Retina (tissue), 1 donor: ENCODE results near the gene SLC2A13.
"Not testable (repeated sequence)": the region's sequence is repeated elsewhere in the genome, so short reads cannot be mapped to it uniquely, and the experiment has no call there.

ENCODE experiments used
- DNase-seq: peaks from one replicate; pipeline ENCODE4 v3.0.0-alpha.2; 2016

Gene SLC2A13

DNA sequence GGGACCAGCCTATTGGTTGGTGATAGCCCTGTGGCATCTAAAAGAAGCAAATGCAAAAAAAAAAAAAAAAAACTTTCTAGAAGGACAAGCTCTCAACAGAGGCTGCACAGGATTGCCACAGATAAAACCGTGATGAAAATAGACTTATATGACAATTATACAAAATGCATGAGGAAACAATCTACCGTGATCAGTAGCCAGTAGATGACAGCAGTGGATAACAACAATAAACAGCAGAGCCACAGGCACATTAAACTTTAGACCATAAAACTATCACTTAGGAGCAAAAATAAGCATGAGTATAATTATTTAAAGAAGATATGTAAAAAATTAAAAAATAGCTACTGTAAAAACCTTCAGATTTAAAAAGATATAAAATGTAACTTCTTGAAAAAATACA is 302.7 kb downstream of the SLC2A13 start:
- DNase-seq = no peak

DNA sequence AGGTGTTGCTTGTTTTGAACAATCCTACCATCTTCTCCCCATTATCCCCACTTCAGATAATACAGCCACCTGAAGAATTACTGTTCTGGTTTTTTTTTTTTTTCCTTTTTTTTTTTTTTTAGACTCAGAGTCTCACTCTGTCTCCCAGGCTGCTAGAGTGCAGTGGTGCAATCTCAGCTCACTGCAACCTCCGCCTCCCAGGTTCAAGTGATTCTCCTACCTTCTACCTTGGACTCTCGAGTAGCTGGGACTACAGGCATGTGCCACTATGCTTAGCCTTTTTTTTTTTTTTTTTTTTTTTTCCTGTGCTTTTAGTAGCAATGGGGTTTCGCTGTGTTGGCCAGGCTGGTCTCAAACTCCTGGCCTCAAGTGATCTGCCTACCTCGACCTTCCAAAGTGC is 306.9 kb downstream of the SLC2A13 start:
- no peak for DNase-seq

DNA sequence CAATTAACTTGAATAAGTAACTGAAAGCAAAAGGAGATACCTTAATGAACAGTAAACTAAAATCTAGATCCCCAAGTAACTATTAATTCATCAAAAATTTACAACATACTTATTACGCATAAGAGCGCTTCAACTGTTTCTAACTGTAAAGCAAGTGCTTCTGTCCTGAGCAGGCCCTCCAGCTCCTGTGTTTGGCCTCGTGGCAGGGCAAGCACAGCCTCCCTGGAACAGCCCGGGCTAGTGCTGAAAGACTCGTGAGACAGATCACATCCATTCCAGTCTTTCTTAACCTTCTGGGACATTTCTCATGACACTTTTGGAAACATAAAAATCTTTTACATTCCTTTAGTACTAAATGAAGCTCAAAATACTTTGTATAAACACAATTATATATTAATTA is 307.5 kb downstream of the SLC2A13 start:
- DNase-seq = no peak

DNA sequence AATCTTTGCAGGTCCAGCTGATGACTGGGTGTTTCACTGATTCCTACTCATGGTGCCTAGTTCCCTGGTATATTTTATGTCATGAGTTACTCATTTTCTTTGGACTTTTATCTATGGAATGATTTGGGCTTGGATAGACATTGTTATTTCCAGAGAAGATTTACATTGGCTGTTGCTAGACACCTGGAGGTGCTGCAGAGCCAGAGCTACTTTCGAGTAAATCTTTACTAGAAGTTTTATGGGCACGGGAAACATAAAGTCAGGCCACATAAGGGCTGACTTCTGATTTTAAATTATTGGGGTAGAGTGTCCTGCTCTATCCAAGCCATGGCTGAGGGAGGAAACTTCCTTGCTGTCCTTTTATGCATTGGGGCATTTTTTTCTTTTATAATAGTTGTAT is 310.4 kb downstream of the SLC2A13 start:
- no peak for DNase-seq

GRCh38 chr12:39792938-39793337 is 312.9 kb downstream of the SLC2A13 start:
- DNase-seq = no peak

DNA sequence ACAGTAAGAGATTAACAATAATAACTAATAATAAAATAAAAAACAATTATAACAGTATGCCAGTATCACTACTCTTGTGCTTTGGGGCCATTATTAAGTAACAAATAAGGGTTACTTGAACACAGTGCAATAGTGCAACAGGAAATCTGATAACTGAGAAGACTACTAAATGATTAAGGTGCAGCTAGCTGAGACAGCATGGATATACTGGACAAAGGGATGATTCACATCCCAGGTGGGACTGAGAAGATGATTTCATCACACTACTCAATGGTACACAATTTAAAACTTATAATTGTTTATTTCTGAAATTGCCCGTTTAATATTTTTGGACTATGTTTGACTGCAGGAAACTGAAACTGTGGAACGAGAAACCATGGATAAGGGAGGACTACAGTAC is 317.6 kb downstream of the SLC2A13 start:
- DNase-seq = no peak

GRCh38 chr12:39785814-39786213 is 320.1 kb downstream of the SLC2A13 start:
- not testable (repeated sequence) for DNase-seq

DNA sequence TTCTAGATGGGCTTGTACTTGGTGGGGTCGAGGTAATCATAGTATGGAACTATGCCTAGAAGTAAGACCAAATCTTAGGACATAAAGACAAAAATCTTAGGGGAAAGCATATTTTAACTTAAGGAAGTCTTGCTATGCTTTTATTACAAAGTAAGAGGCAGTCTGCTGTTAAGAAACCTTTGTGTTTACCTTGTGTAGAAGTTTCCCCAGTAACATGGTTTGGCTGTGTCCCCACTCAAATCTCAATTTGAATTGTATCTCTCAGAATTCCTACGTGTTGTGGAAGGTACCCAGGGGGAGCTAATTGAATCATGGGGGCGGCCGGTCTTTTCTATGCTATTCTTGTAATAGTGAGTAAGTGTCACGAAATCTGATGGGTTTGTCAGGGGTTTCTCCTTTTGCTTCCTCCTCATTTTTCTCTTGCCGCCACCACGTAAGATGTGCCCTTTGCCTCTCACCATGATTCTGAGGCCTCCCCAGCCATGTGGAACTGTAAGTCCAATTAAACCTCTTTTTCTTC is 323.8 kb downstream of the SLC2A13 start:
- DNase-seq = no peak

DNA sequence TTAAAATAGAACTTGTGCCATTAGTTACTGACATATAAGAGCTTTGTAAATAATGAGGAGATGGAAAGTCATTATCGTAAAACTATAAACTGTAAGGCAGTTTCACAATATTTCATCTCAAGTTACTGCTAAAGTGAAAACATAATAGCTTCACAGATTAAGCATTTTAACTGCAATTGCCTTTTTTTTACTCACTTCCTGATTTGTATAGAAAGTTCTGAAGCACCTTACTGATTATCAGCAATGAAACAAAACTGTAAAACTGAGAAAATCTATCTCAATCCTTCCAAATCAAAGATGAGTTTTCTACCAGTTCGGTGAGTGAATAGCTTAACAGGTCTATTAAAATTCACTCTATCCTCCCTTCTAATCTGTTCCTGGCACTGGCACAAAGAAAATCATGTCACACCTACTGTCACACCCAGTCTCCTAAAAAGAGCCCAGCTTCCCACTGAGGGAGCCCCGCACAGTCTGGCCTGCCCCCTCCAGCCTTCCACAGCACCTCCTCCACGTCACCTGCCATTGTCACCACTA is 324.9 kb downstream of the SLC2A13 start:
- DNase-seq = no peak

DNA sequence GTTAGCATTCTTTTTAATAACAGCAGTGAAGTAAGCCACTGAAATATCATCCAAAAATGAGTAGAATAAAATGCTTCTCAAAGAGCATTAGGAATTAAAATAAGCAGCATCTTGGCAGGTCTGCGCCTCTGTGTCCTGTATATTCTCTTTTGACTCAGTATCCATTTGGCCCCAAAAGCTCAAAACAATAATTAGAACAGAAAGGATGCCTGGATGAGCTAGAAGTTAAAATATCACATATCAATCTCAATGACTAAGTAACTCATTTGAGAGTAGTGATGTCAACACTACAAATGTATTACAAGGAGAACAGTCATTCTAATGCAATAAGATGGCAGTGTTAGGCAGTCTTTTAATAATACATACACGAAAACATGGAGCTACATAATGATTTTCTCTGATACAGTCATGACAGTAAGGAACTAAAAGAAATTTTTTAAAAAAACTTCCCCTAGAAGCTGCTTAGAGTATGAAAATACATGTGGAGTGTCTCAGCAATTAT is 325.4 kb downstream of the SLC2A13 start:
- no peak for DNase-seq

DNA sequence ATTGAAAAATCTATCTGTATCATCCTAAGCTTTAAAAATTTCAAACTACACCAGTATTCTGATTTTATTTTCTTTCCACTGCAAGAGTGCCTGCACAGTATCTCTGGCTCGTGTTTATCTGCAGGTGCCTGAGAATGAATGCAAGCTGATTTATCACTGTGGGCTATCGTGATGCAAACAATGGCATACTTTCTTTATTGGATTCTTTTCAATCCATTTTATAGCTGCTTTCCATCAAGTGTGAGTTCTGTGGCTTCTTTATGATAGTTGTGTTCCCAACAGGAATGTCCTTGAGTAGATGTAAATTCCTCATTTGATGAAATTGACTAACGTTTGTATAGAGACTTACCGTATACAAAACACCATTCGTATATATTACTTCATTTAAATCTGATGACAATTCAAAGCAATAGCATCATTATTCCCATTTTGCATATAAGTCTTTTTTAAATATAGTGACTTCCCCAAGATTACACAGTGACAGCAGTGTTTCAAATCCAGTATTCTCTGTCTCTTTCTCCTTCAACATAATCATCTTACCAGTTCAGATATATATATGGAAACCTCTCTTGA is 326.0 kb downstream of the SLC2A13 start:
- DNase-seq = no peak

- no peak for DNase-seq
These were observed 328.4 kb downstream of the SLC2A13 start for GRCh38 chr12:39777465-39777864.

DNA sequence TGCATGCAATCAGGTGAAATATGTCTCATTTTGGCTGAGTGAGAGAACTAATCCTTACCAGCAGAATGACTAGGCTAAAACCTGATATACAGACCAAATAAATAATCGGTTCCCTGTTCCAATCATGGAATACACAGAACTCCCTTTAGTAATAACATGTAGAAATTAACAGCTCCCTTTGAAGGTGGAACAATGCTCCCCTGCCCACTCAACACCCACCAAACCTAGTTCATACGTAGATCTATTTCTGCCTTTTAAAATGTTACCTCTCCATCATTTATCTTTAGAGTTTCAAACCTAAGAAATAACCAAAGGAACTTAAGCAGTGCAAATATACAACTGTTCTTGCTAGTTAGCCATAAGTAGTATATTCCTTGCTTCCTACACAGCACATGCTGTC is 332.6 kb downstream of the SLC2A13 start:
- no peak for DNase-seq

DNA sequence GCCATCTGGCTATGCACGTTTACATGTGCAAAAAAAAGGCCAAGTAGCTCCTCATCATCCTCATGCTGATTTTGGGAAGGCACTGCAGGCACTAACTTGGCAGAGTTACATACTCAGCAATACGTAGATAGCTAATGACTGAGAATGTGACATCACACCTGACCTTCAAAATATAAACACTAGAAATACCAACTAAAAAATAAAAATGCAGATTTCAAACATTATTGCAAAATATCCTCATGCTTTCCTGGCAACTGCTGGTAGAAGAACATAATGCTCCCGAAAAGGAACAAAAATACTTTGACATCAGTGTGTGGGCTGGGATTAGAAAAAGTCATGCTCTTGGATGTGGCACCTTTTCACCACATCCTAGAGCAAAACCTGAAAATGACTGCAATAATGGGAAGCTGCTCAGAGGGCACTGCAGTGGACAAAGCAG is 333.0 kb downstream of the SLC2A13 start:
- DNase-seq = no peak

DNA sequence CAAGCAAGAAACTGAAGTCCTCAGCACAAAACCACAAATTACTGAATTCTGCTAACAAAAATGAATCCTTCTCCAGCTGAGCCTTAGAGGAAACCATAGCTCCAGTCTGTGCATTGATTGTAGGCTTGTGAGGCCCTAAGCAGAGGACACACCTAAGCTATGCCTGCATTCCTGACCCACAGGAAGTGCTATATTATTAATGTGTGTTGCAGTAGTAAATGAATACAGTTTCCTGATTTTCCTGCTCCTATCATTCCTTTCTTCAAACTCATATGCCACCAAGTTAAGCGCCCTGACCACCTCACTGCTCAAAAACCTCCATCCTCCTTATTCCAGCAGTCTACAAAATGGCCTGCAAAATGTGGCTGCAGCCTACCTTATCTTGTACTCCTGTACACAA is 334.4 kb downstream of the SLC2A13 start:
- no peak for DNase-seq

- peak; percentile 22 for DNase-seq
These were observed 340.8 kb downstream of the SLC2A13 start for GRCh38 chr12:39764944-39765560.

DNA sequence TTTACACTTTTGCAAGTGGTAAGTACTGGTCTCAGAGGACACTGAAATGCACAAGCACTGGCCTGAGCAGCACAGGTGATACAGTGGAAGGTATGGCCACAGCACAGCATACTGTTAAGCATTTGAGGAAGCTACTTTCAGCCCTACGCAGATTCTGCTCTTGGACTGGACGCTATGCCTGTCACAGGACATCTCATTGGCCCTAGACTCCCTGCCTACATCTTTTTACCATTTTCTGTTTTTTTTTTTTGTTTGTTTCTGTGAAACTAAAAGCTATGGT is 342.1 kb downstream of the SLC2A13 start:
- DNase-seq = no peak

GRCh38 chr12:39763071-39763889 is 342.6 kb downstream of the SLC2A13 start:
- DNase-seq = no peak

DNA sequence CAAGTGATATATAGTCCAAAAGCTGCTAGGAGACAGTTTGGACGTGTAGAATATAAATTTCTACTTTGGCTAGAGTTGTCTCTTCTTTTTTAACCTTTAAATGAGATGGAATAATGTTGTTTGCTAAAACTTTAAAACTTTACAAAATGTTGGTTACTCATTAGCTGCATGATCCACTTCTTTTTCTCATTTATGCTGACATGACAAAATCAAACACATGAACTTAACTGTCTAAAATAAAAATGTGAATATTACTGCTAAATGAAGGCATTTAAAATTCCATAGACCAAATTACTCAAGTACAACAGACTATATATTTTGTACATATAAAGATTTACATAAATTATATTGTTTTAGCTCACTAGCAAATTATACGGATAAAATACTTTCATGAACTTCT is 350.4 kb downstream of the SLC2A13 start:
- no peak for DNase-seq

GRCh38 chr12:39752482-39753137 is 353.3 kb downstream of the SLC2A13 start:
- DNase-seq = no peak

GRCh38 chr12:39746151-39746550 is 359.7 kb downstream of the SLC2A13 start:
- DNase-seq = not testable (repeated sequence)

DNA sequence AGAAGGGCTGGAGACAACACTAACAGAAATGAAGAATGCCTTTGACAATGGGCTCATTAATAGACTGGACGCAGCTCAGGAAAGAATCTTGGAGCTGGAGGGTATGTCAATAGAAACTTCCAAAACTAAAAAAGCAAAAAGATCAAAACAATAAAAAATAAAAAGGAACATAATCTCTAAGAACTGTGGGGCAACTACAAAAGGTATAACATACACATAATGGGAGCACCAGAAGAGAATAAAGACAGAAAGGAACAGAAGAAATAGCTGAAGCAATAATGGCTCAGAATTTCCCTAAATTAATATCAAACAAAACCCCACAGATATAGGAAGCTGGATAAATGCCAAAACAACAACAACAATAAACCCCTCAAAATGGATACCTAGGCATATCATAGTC is 362.2 kb downstream of the SLC2A13 start:
- DNase-seq = no peak

GRCh38 chr12:39736406-39736805 is 369.5 kb downstream of the SLC2A13 start:
- DNase-seq = no peak
